HepG2 (cell line): ENCODE data around the gene DDX39B.

Source experiments
- JUN ChIP-seq: sonication (generic); formaldehyde crosslinking; IDR thresholded peaks from 2 replicates; pipeline ENCODE4 v1.4.0; 2020; ENCODE audit warnings: mild to moderate bottlenecking, missing genetic modification reagents
- TCF7L2 ChIP-seq: IDR thresholded peaks from 2 replicates; pipeline ENCODE4 v1.6.1; 2011; ENCODE audit warnings: mild to moderate bottlenecking, low read depth, low read length, moderate library complexity
- ZBTB3 ChIP-seq: sonication (generic); formaldehyde crosslinking; IDR thresholded peaks from 2 replicates; pipeline ENCODE4 v1.4.0; 2020; ENCODE audit warnings: low read depth, mild to moderate bottlenecking, moderate library complexity, missing genetic modification reagents, borderline replicate concordance
- ZNF776 ChIP-seq: sonication (generic); formaldehyde crosslinking; IDR thresholded peaks from 2 replicates; pipeline ENCODE4 v1.4.0; 2020; ENCODE audit warnings: mild to moderate bottlenecking, missing genetic modification reagents

- TF ChIP-seq JUN (CRISPR knock-in tag) (no peak), ZBTB3 (CRISPR knock-in tag) (no peak), ZNF776 (CRISPR knock-in tag) (no peak), TCF7L2 (no peak)
Measured at GRCh38 chr6:31543639-31544038, 1.8 kb upstream of the DDX39B start.
